NOMO-1 treated with DMSO at 0.1 percent for 48 hours (cell line): ENCODE data around the gene CSTPP1.
A peak's percentile ranks its signal among the peaks of the same experiment; 100 is the strongest.
"Not testable (repeated sequence)": the region's sequence is repeated elsewhere in the genome, so short reads cannot be mapped to it uniquely, and the experiment has no call there.

ENCODE experiments used
- DNase-seq: peaks from one replicate; lab custom pipeline; 2025; ENCODE audit not compliant: unreplicated experiment; lab: John Stamatoyannopoulos, UW

The CSTPP1 gene

GRCh38 chr11:46951864-46952263 lies 15.3 kb downstream of the CSTPP1 start:
- no peak for DNase-seq

- DNase-seq, result peak; percentile 9
Measured at GRCh38 chr11:46952553-46952952, 16.0 kb downstream of the CSTPP1 start.

- DNase-seq, result no peak
Measured at GRCh38 chr11:46953093-46953492, 16.5 kb downstream of the CSTPP1 start.

- DNase-seq, result no peak
Measured at GRCh38 chr11:46958777-46959176, 22.2 kb downstream of the CSTPP1 start.

GRCh38 chr11:46961041-46961440 lies 24.5 kb downstream of the CSTPP1 start:
- no peak for DNase-seq

- DNase-seq, result not testable (repeated sequence)
Measured at GRCh38 chr11:46961886-46962285, 25.3 kb downstream of the CSTPP1 start.

GRCh38 chr11:46963844-46964243 lies 27.3 kb downstream of the CSTPP1 start:
- DNase-seq, result no peak

- DNase-seq, result no peak
Measured at GRCh38 chr11:46966773-46967172, 30.2 kb downstream of the CSTPP1 start.

- no peak for DNase-seq
Measured at GRCh38 chr11:46967962-46968361, 31.4 kb downstream of the CSTPP1 start.

- no peak for DNase-seq
Measured at GRCh38 chr11:46969379-46969778, 32.8 kb downstream of the CSTPP1 start.

GRCh38 chr11:46970913-46971625 lies 34.5 kb downstream of the CSTPP1 start:
- DNase-seq, result no peak

GRCh38 chr11:46972343-46972742 lies 35.8 kb downstream of the CSTPP1 start:
- peak; percentile 84 for DNase-seq

GRCh38 chr11:46972821-46973220 lies 36.3 kb downstream of the CSTPP1 start:
- no peak for DNase-seq

- DNase-seq, result no peak
Measured at GRCh38 chr11:46976182-46976854, 39.8 kb downstream of the CSTPP1 start.

GRCh38 chr11:46977038-46977813 lies 40.7 kb downstream of the CSTPP1 start:
- DNase-seq, result no peak

- DNase-seq, result no peak
Measured at GRCh38 chr11:46978005-46978491, 41.5 kb downstream of the CSTPP1 start.

- DNase-seq, result peak; percentile 42
Measured at GRCh38 chr11:46979358-46979757, 42.8 kb downstream of the CSTPP1 start.

- no peak for DNase-seq
Measured at GRCh38 chr11:46981436-46981835, 44.9 kb downstream of the CSTPP1 start.

- DNase-seq, result no peak
Measured at GRCh38 chr11:46982797-46983452, 46.4 kb downstream of the CSTPP1 start.

- no peak for DNase-seq
Measured at GRCh38 chr11:46983598-46983997, 47.0 kb downstream of the CSTPP1 start.

GRCh38 chr11:46984548-46984947 lies 48.0 kb downstream of the CSTPP1 start:
- DNase-seq, result no peak
